Thyroid gland (tissue), 4 donors: ENCODE data around the gene SCUBE3.

ENCODE experiments used
- CTCF ChIP-seq, 6 experiments: fragments of 200-600 bp in 3 of 6; fragments of 450-650 bp in 3 of 6; sonication (generic) in 3 of 6; IDR thresholded peaks; one replicate each; pipeline ENCODE4 v1.5.1; 2016 to 2019; ENCODE audit warnings: antibody characterized with exemption in 6 of 6, mild to moderate bottlenecking in 2 of 6, inconsistent platforms in 1 of 6, moderate library complexity in 1 of 6
- POLR2A ChIP-seq, 2 donors: fragments of 450-650 bp; IDR thresholded peaks; one replicate each; pipeline ENCODE4 v1.6.1; 2017; ENCODE audit warnings: antibody characterized with exemption in 2 of 2, mild to moderate bottlenecking in 2 of 2, moderate library complexity in 1 of 2

- no peak for TF ChIP-seq CTCF (IDR thresholded peaks at IDR 0.05)
- TF ChIP-seq POLR2A (IDR thresholded peaks at IDR 0.05): no peak
These were observed 29.0 kb upstream of the SCUBE3 start for GRCh38 chr6:35184580-35185301.
